ENCODE measurements around the gene TMPRSS6. TPM values are rescaled to one million over a fixed set of nuclear protein-coding genes. Genes with fewer than 3 reads are reported as not detected.
A peak's percentile ranks its signal among the peaks of the same experiment; 100 is the strongest.

Gene TMPRSS6
- total RNA-seq, 4 donors from 2014 or later = not detected

- Histone ChIP-seq H3K4me1 (no peaks in the 10 kb centered on the region), H3K4me3 (no peak overlapping the region), H3K27me3 (peaks cover 51% of the 10 kb centered on the region), H3K27ac (no peak overlapping the region), H3K36me3 (no peaks in the 10 kb centered on the region), H3K9me3 (no peaks in the 10 kb centered on the region)
- WGBS, 2 donors (ENCODE audit: low coverage in 1 of 2) = 92% methylated on average over 5 of the region's 12 CpGs; no CpG with 5 or more reads in 1 of the 2 donors
- TF ChIP-seq CTCF (IDR thresholded peaks at IDR 0.05) (no peak), POLR2AphosphoS5 (IDR thresholded peaks at IDR 0.05) (no peak)
- ATAC-seq = no peak
These were observed 19.2 kb upstream of the TMPRSS6 start for GRCh38 chr22:37128555-37129281.

GRCh38 chr22:37127350-37127878 lies 17.9 kb upstream of the TMPRSS6 start:
- Histone ChIP-seq H3K36me3 (no peaks in the 10 kb centered on the region), H3K9me3 (no peaks in the 10 kb centered on the region), H3K4me3 (no peak overlapping the region), H3K27ac (no peak overlapping the region), H3K27me3 (peaks cover 56% of the 10 kb centered on the region), H3K4me1 (no peaks in the 10 kb centered on the region)
- 39 to 64% methylated on average over 3 to 14 of the region's 14 CpGs for WGBS, 2 donors (ENCODE audit: low coverage in 1 of 2)
- ATAC-seq = no peak
- TF ChIP-seq CTCF (IDR thresholded peaks at IDR 0.05) (no peak), EP300 (IDR thresholded peaks at IDR 0.05) (no peak), POLR2A (IDR thresholded peaks at IDR 0.05) (no peak), POLR2AphosphoS5 (IDR thresholded peaks at IDR 0.05) (no peak)

- H3K27ac ChIP-seq = no peak overlapping the region
- ATAC-seq = no peak
- H3K9me3 ChIP-seq = no peaks in the 10 kb centered on the region
- no peak for TF ChIP-seq POLR2AphosphoS5 (IDR thresholded peaks at IDR 0.05)
- TF ChIP-seq CTCF (IDR thresholded peaks at IDR 0.05) = peak in 1 of 4 experiments; percentile 13
- peaks cover 57% of the 10 kb centered on the region for H3K27me3 ChIP-seq
- H3K36me3 ChIP-seq = no peaks in the 10 kb centered on the region
- no peak overlapping the region for H3K4me3 ChIP-seq
- WGBS, 2 donors (ENCODE audit: low coverage in 1 of 2) = 82% methylated on average over 3 of the region's 5 CpGs; no CpG with 5 or more reads in 1 of the 2 donors
- H3K4me1 ChIP-seq = no peaks in the 10 kb centered on the region
These were observed 17.4 kb upstream of the TMPRSS6 start for GRCh38 chr22:37126882-37127281.

- WGBS, 2 donors (ENCODE audit: low coverage in 1 of 2) = 83 to 92% methylated on average over 1 to 2 of the region's 7 CpGs
- no peaks in the 10 kb centered on the region for H3K4me1 ChIP-seq
- no peak for ATAC-seq
- TF ChIP-seq POLR2A (IDR thresholded peaks at IDR 0.05) (no peak), EP300 (IDR thresholded peaks at IDR 0.05) (no peak), POLR2AphosphoS5 (IDR thresholded peaks at IDR 0.05) (no peak), CTCF (IDR thresholded peaks at IDR 0.05) (no peak)
- H3K4me3 ChIP-seq = no peak overlapping the region
- H3K9me3 ChIP-seq = no peaks in the 10 kb centered on the region
- no peak overlapping the region for H3K27ac ChIP-seq
- no peaks in the 10 kb centered on the region for H3K36me3 ChIP-seq
- H3K27me3 ChIP-seq = peaks cover 62% of the 10 kb centered on the region
These were observed 16.9 kb upstream of the TMPRSS6 start for GRCh38 chr22:37126383-37126782.

GRCh38 chr22:37123649-37124048 lies 14.1 kb upstream of the TMPRSS6 start:
- no peak overlapping the region for H3K27ac ChIP-seq
- ATAC-seq = no peak
- H3K9me3 ChIP-seq = no peaks in the 10 kb centered on the region
- no peaks in the 10 kb centered on the region for H3K36me3 ChIP-seq
- 60% methylated on average over 3 of the region's 7 CpGs; no CpG with 5 or more reads in 1 of the 2 donors for WGBS, 2 donors (ENCODE audit: low coverage in 1 of 2)
- no peaks in the 10 kb centered on the region for H3K4me1 ChIP-seq
- peaks cover 62% of the 10 kb centered on the region for H3K27me3 ChIP-seq
- H3K4me3 ChIP-seq = no peak overlapping the region
- no peak for TF ChIP-seq EP300 (IDR thresholded peaks at IDR 0.05)
- TF ChIP-seq POLR2AphosphoS5 (IDR thresholded peaks at IDR 0.05) = no peak
- no peak for TF ChIP-seq CTCF (IDR thresholded peaks at IDR 0.05)
- no peak for TF ChIP-seq POLR2A (IDR thresholded peaks at IDR 0.05)
